Posterior vena cava (tissue), 2 donors: ENCODE data around the gene MICAL3. TPM values are rescaled to one million over a fixed set of nuclear protein-coding genes. Genes with fewer than 3 reads are reported as not detected.
"Not testable (repeated sequence)": the region's sequence is repeated elsewhere in the genome, so short reads cannot be mapped to it uniquely, and the experiment has no call there.

Experiments
- DNase-seq: peaks from one replicate; pipeline ENCODE4 v3.0.0-alpha.2; 2020; ENCODE audit warnings: low spot score
- intact Hi-C, 2 donors: fragments of 100-400 bp; cut with DNase I; formaldehyde crosslinking; loops; one replicate each; pipeline versions ENCODE4 v1.14.1 to v1.14.2; 2022 to 2023
- total RNA-seq, 2 donors: library from RNA; stranded (reverse); fragmentation: NEBNext Ultra II Directional; extraction: Animal tissue kit (Norgen Biotek cat#: 25700); gene quantifications; one replicate each; pipeline ENCODE4 v1.2.1, GENCODE V29; 2021
- donor health status: DM: yes; HTN: yes; CAD: no.
- donor health status: DM: yes; HTN: yes; CAD: no.

The MICAL3 gene
- total RNA-seq, 2 donors from 2014 or later: 106 to 114 TPM

DNA sequence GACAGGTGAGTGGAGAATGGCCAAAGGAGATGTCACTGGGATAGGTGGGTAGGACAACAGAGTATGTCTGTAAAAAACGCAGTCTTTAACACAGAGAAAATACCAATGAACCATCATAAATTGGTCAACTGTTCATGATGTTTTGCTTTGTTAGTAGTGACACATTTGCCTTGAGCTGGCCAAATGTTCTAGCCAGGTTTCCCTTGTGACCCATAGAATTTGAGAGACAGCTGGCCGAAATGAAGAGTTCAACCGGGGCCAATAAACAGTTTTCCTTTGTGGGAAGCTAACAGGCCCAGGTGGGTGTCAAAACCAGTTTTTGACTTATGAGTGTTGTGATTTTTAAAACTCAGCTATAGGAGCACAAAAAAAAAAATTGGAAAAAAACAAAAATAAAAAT is 133.5 kb downstream of the MICAL3 start:
- DNase-seq: no peak
- intact Hi-C loops: no loop called here

DNA sequence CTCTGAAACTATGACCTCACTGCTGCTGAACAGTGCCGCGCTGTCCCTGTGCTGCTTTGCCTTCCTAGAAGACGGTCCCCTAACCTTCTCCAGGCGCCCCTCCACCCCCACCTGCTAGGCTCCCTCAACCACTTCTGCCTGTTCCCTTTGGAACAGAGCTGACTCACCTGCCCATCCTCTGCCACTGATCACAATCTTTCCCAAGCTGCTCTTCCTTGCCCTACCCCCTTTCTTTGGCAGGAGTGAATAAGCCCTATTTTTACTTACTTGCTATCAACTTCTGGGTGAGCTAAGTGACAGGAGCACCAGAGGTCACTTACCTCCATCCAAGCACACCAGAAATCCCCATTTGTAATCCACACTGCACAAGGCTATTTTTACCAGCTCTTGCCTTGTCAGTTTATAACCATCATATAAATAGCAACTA is 134.1 kb downstream of the MICAL3 start:
- intact Hi-C loops: no loop called here
- DNase-seq: no peak

DNA sequence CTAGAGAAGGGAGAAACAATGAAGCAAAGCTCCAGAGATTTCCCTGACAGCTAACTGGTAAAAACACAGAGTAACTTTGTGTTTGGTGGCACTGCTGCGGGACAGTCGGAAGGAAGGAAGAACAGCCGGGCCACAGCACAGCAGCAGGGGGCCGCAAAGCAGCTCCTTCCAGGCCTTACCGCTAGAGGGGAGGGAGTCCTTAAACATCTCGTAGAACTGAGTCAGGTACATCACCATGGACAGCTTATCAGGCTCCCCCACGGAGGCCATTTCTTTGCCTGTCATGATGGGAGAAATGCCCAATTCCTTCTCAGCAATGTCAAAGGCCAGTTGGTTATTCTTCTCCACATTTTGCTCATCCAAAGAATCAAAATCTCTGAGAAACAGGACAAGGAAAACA is 135.5 kb downstream of the MICAL3 start:
- DNase-seq: no peak
- intact Hi-C loops: no loop called here

DNA sequence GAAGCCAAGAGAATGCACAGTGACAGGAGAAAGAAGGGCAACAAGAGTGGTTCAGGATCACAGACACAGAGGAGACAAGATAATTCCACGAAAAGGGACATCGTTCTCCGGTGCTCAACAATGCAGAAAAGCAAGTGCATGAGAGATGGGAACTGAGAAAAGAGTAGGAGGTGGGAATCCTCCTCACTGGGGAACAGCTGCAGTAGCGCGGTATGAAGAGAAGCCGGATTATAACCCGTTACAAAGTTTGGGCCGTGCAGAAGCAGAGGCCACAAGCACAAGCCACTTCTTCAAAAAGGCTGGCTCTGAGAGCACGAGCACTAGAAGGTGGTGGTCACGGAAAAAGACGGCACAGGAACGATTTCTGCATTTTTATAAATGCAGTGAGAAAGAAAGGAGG is 135.9 kb downstream of the MICAL3 start:
- intact Hi-C loops: no loop called here
- no peak for DNase-seq

DNA sequence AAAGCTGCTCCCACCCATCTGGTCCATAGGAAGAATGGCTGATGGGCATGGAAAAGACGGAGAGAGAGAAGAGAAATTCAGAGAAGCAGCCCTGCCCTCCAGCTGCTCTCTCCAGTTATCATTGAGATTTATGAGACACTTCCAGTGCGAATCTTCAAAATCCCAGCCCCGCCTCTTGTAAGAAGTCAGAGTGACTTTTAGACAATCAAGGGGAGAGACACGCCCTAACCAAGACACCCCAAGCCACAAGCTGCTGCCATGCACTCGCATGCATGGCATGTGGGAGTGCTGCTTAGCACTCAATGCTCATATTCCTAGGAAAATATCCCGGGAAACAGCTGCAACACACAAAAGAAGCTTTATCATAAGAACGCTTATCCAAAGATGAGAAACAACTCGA is 139.5 kb downstream of the MICAL3 start:
- intact Hi-C loops: no loop called here
- DNase-seq: no peak

DNA sequence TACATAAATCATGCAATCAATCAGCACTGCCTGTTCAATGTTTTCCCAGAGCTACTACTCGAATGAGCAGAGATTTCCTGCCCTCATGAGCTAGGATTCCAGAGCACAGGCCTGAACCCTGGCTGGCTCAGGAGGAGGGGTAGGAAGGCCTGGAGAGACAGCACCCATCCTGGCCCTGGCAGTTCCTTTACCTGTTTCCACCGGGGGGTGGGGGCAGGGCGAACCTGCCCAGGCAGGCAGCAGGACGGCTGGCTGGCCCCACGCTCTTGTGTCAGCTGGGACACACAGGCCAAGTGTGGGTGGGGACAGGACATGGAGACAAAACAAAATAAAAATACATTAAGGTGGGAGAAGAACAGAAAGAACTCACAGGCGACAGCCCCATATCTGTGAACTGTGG is 140.3 kb downstream of the MICAL3 start:
- DNase-seq: no peak
- intact Hi-C loops: no loop called here

DNA sequence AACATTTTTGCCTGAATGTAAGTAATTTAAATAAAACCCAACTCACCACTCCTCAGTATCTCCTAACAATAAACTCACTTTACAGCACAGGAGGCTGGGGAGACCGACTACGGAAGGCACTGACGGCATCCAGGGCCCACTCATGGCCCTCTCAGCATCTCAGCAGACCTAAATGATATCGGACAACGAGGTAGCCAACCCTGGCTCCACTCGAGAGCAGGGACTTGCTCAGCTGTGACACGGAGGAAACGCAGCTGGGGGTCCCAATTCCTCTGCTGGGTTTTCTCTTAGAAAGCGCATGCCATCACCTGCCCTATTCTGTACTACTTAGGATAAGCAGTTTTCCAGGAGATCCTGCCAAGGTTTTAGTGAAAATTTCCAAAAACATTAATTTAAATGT is 141.0 kb downstream of the MICAL3 start:
- intact Hi-C loops: no loop called here

DNA sequence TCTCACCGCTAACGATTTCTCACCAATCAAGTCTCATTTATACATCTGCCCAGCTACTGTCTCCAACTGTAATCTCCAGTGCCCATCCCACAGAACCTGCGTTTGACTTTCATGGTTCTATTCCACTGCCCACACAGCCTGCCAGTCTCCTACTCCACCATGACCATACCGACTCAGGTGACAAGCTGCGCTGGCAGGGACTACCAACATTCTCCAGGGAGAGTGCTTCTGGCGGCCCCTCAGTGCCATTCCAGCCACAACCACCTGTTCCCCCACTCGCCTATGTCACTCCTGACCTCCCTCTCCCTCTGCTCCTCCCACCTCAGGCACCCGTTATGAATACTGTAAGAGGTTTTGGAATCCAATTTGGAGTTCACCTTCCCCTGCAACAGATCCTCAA is 141.6 kb downstream of the MICAL3 start:
- no peak for DNase-seq
- intact Hi-C loops: no loop called here

More for the DNA sequence above, 141.0 kb downstream of the MICAL3 start:
- DNase-seq: no peak

DNA sequence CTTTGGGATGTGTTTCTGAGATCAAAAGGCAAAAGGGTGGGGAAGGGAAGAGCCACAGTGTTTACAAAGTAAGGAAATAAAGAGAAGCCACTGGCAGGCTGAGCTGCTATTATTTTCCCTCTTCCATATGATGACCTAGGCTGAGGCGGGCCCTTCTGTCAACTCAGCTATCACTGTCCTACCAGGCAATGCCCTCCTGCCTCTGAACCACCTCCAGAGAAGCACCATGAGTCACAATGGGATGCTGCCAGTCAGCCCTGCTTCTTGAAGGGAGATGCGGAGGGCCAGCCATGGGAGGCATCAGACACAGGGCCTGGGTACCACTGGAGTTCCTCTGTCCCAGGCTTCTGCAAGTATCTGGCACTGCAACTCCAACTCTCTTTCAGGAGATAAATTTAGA is 142.2 kb downstream of the MICAL3 start:
- intact Hi-C loops: no loop called here
- DNase-seq: no peak

DNA sequence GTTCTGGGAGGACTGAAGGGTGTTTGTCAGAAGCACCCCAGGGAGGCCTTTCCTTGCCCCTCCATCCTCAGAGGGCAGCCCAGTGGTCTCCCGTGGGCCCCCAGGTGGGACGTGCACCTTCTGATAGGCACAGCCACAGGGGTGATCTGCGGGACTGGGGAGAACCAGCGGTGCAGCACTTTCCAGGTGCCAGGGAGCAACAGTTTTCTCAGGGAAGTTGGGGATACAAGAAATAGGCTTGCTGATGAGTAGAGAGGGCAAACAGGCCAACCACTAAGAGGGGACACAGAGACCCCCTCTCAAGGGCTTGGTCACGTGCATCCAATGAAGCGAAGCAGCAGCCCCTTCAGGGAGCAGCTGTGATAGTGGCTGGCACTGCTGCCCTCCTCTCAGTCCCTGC is 143.0 kb downstream of the MICAL3 start:
- no peak for DNase-seq
- intact Hi-C loops: no loop called here

DNA sequence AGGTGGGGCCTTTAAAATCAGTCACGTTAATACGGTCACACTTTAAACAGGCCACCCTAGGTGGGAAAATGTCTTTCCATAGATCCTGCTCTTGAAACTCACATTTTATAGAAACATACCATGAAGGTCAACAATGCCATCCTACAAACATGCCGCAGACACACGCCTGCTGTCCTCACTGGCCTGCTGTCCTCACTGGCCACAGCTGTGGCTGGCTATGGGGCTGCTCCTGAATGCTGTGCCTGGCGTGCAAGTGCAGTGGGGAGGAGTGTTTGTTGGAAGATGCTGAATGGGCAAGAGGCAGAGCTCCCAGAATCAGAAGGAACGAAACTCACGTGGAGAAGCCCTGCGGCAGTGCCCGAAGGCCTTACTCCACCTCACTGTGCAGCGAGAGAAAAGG is 143.9 kb downstream of the MICAL3 start:
- DNase-seq: no peak
- intact Hi-C loops: no loop called here

DNA sequence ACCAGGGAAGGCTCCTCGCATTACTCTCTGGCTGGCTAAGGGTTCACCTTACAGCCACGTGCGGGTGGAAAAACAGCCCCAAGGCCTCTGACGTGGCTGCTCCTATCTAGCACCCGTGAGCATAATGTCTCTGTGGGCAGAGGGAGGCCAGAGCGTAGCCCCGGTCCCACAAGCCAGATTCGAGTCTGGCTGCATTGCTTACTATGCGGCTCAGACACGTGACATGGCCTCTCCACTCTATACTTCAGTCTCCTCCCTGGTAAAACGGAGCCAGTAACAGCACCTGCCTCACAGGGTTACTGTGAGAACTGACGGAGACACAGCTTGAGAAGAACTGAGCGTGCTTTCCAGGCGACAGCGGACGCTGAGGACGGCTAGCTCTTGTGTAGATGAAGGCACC is 144.3 kb downstream of the MICAL3 start:
- intact Hi-C loops: no loop called here
- DNase-seq: no peak

DNA sequence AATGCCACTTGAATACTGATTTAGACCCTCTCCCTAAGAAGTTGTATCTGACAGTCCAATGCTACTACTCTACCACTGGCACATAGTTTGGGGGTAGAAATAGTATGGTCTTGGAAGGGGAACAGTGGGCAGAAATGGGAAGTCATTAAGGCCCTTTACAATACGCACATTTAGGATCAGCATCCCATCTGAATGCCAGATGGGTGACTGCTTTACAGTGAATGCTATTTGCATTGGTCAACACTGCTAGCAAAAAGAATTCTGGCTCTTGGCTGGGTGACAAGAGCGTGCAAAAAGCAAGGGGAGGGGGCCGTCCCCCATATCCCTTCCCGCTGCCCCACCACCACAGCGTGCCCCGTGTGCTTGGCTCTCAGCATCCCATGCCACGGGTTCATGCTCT is 145.4 kb downstream of the MICAL3 start:
- intact Hi-C loops: loop anchor here in 1 of 2 donors (5.0 kb wide), 1 partner anchor 1663 kb away; no protein-coding TSS in a partner anchor
- no peak for DNase-seq

DNA sequence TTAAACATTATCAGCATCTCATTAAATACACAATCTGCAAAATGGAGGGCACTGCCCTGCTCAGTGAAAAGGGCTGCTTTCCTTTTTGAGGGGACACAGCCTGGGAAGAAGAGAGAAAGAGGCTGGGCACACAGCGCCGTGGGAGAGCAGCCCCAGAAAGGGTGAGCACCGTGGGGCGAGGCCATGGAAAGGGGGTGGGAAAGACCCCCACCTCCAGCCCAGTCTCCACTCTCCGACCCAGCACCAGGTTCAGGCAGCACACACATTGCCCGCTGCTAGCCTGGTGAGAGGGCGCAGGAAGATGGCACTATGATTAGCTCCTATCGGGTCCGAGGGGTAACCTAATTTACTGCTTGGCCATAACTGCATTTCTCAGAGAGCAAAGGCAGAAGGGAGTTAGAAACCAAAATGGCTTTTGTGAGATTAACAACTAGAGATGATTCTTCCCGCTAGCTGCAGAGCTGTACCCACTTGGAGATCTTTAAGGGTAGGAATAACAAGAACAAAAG is 146.1 kb downstream of the MICAL3 start:
- intact Hi-C loops: loop anchor here in 1 of 2 donors (5.0 kb wide), 1 partner anchor 1664 kb away; no protein-coding TSS in a partner anchor
- no peak for DNase-seq

DNA sequence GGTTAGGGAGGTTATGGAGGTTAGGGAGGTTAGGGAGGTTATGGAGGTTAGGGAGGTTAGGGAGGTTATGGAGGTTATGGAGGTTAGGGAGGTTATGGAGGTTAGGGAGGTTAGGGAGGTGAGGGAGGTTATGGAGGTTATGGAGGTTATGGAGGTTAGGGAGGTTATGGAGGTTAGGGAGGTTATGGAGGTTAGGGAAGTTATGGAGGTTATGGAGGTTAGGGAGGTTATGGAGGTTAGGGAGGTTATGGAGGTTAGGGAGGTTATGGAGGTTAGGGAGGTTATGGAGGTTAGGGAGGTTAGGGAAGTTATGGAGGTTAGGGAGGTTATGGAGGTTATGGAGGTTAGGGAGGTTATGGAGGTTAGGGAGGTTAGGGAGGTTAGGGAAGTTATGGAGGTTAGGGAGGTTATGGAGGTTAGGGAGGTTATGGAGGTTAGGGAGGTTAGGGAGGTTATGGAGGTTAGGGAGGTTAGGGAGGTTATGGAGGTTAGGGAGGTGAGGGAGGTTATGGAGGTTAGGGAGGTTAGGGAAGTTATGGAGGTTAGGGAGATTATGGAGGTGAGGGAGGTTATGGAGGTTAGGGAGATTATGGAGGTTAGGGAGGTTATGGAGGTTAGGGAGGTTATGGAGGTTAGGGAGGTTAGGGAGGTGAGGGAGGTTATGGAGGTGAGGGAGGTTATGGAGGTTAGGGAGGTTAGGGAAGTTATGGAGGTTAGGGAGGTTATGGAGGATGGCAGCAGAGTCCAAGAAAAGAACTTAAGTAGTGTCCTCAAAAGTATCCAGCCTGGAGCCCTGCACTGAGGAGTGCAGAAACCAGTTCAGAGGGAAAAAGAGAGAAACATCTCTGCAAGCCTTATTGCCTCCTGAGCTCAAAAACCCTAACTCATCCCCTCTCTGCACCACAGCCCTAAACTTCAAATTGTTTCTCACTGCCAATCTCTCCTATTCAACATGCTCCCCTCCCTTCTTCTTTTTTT is 147.2 kb downstream of the MICAL3 start:
- intact Hi-C loops: loop anchor here in 1 of 2 donors (5.0 kb wide), 1 partner anchor 1665 kb away; no protein-coding TSS in a partner anchor
- DNase-seq: not testable (repeated sequence)

DNA sequence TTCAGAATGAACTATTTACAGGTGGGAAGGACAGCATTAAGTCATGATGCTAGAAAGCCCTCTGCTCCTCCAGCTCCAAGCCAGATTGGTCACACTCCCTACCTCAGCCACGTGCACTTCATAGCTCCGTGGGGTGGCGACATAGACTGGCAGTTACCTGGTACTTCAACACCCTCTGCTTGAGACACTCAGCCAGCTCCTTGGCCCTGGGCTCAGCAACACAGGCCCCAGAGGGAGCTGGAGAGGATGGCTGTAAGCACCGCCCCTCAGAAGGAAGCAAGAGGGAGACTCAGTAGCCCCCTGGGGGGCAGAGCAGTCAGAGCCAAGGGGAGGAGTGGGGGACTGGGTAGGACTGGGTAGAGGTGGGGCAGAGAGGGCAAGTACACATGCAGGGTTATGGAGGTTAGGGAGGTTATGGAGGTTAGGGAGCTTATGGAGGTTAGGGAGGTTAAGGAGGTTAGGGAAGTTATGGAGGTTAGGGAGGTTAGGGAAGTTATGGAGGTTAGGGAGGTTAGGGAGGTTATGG is 148.0 kb downstream of the MICAL3 start:
- intact Hi-C loops: loop anchor here in 1 of 2 donors (5.0 kb wide), 1 partner anchor 1666 kb away; no protein-coding TSS in a partner anchor
- DNase-seq: no peak

DNA sequence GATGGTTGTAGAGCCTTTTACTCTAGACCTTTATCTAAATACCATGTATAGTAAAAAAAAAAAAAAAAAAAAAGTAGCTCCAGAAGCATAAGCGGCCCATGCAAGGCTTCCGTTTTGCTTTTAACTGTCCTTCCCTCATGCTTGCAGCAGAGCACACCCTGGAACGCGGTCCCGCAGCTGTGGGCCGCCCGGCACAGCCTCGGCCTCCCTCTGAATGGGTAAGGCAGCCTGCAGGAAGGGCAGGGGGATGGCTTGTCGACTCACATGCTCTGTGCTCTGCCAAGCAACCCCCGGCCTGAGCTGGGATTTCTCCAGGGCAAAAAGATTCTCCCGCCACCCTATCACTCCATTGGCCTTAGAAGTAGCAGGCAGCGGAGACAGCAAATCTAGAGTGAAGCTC is 148.7 kb downstream of the MICAL3 start:
- intact Hi-C loops: loop anchor here in 1 of 2 donors (5.0 kb wide), 1 partner anchor 1667 kb away; no protein-coding TSS in a partner anchor
- DNase-seq: no peak

DNA sequence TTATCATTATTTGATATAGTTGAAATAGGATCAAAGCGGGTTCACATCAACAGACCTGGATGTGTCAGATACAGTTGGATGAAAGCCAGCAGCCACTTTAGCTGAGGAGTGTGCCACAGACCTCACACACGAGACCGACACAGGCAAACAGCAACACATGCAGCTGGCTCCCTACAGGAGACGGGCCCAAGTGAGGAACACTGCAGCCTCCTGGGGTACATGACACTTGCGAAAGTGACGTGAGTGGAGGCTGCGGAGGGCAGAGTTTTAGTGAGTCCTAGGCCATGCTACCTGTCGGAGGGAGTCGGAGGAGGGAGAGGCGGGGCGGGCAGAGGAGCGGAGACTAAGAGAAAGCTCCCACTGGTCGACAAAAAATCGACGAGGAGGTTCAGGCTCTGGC is 149.2 kb downstream of the MICAL3 start:
- intact Hi-C loops: loop anchor here in 1 of 2 donors (5.0 kb wide), 1 partner anchor 1667 kb away; no protein-coding TSS in a partner anchor
- no peak for DNase-seq

DNA sequence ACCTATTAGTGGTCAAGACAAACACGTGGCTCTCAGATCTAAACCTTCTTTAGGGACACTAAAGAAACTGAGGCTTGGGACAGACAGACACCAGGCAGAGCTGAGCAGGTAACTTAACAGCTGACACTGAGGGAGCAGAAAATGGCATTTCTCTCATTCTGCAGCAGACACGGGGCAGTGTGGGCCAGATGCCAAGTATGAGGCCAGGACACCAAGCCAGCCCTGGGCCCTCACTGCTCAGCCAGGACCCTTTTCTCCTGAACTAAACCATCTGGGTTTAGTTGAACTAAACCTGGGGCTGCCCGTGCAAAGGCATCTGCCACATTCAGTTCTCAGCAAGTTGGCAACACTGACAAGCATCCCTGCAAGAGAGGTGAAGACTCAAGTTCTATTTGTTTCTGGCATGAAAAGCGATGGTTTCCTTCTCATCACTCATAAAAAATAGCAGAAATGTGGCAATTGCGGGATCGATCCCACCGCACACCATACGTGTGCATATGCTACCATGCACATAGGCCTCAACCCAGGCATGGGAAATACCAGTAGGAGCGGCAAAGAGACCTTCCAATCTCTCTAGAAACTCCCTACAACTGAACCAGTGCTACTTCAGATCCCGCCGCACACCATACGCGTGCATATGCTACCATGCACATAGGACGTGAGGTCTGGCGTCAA is 150.0 kb downstream of the MICAL3 start:
- DNase-seq: no peak
- intact Hi-C loops: no loop called here

DNA sequence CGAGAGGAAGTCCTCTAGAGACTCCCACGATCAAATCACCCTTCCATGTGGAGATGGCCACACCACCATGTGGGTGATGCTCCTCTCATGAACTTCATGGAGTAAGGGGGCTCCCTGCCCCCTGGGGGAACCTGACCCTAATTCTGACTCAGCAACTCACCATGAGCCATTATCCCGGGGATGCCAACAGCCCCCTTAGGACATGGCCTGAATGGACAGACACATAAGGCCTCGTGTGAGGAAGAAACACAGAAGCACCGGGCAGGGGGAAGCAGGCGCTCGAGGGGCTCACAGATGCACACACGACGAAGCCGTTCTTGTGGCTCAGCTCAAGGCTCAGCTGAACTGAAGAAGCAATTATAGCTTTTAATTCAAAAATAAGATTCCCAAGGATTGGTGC is 150.6 kb downstream of the MICAL3 start:
- DNase-seq: no peak
- intact Hi-C loops: no loop called here
